ENCODE measurements around the gene HMGB2. TPM values are rescaled to one million over a fixed set of nuclear protein-coding genes. Genes with fewer than 3 reads are reported as not detected.

HMGB2 gene
- total RNA-seq, 1 experiment from 2014 or later, result 278 TPM

- no peaks in the 10 kb centered on the region for H3K9me3 ChIP-seq (ENCODE audit: control insufficient read depth, low read depth, low read length)
- Mint-ChIP-seq H3K36me3 (ENCODE audit: insufficient read depth in 1 of 3, low read depth in 3 of 3) (peaks cover 35 to 52% (median 47%) of the 10 kb centered on the region in 3 experiments), H3K9me3 (peaks cover 5 to 8% of the 10 kb centered on the region in 2 experiments; a peak in 3 of 5 replicates), H3K4me3 (peak overlapping the region; percentile 97), H3K27ac (peak overlapping the region; percentile 91 to 94 (median 93)), H3K27me3 (ENCODE audit: low read depth) (peaks cover 2% of the 10 kb centered on the region; the same call in 1 of the 2 replicates), H3K4me1 (peaks cover 28 to 35% of the 10 kb centered on the region in 2 experiments)
- H3K4ac ChIP-seq (ENCODE audit: low read depth, low read length), result no peak overlapping the region
- H4K20me1 ChIP-seq (ENCODE audit: control insufficient read depth, insufficient read depth, insufficient read length), result no peaks in the 10 kb centered on the region
- no peak overlapping the region for H2BK20ac ChIP-seq (ENCODE audit: low read depth, low read length, poor library complexity, severe bottlenecking)
- H4K91ac ChIP-seq (ENCODE audit: insufficient read length, low read depth, low read length), result no peak overlapping the region
- H2BK12ac ChIP-seq (ENCODE audit: insufficient read length, low read depth, low read length), result no peak overlapping the region
- peak overlapping the region; percentile 33 for H3K18ac ChIP-seq (ENCODE audit: insufficient read length, low read depth, low read length)
- no peak overlapping the region for H2BK5ac ChIP-seq (ENCODE audit: insufficient read length, low read length)
- TF ChIP-seq, protein P1, sequence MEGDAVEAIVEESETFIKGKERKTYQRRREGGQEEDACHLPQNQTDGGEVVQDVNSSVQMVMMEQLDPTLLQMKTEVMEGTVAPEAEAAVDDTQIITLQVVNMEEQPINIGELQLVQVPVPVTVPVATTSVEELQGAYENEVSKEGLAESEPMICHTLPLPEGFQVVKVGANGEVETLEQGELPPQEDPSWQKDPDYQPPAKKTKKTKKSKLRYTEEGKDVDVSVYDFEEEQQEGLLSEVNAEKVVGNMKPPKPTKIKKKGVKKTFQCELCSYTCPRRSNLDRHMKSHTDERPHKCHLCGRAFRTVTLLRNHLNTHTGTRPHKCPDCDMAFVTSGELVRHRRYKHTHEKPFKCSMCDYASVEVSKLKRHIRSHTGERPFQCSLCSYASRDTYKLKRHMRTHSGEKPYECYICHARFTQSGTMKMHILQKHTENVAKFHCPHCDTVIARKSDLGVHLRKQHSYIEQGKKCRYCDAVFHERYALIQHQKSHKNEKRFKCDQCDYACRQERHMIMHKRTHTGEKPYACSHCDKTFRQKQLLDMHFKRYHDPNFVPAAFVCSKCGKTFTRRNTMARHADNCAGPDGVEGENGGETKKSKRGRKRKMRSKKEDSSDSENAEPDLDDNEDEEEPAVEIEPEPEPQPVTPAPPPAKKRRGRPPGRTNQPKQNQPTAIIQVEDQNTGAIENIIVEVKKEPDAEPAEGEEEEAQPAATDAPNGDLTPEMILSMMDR (conservative IDR thresholded peaks at IDR 0.05), result no peak
- no peak overlapping the region for H3T11ph ChIP-seq (ENCODE audit: low read length)
- no peak overlapping the region for H3K23ac ChIP-seq (ENCODE audit: insufficient read length, low read depth, low read length)
- H3K23me2 ChIP-seq (ENCODE audit: insufficient read length, low read depth, low read length, poor library complexity, severe bottlenecking), result peaks cover 8% of the 10 kb centered on the region
- peak overlapping the region; percentile 98 for H3K4me2 ChIP-seq (ENCODE audit: insufficient read depth, insufficient read length, low read length)
- peaks cover 6% of the 10 kb centered on the region; the same call in 1 of the 2 replicates for H3K79me2 ChIP-seq (ENCODE audit: insufficient read depth, low read length)
- H4K5ac ChIP-seq (ENCODE audit: insufficient read length, low read depth, low read length), result no peak overlapping the region
- H3K27me3 ChIP-seq (ENCODE audit: insufficient read depth, low read length), result no peaks in the 10 kb centered on the region
- WGBS (ENCODE audit: extremely low coverage, insufficient read length, low lambda C conversion rate), result no CpG with 5 or more reads among the region's 21 CpGs
- no peak overlapping the region for H2AFZ ChIP-seq (ENCODE audit: low read length)
- no peaks in the 10 kb centered on the region for H3K79me1 ChIP-seq (ENCODE audit: insufficient read depth, low read depth, low read length, poor library complexity, severe bottlenecking)
- no peak overlapping the region for H2BK15ac ChIP-seq (ENCODE audit: low read depth, low read length)
- no peak overlapping the region for H2BK120ac ChIP-seq (ENCODE audit: low read depth, low read length, poor library complexity, severe bottlenecking)
- no peak overlapping the region for H4K8ac ChIP-seq (replicated peaks; ENCODE audit: insufficient read length, low read depth, low read length)
- no peak overlapping the region for H3K56ac ChIP-seq (ENCODE audit: insufficient read length, low read depth, low read length)
- H3K9ac ChIP-seq (ENCODE audit: extremely low read depth, insufficient read length, low read length), result peak overlapping the region; percentile 98
- H3K4me1 ChIP-seq (ENCODE audit: insufficient read depth, low read length), result no peaks in the 10 kb centered on the region
- no peak overlapping the region for H3K27ac ChIP-seq (ENCODE audit: insufficient read length, low read depth, low read length)
- H2AK5ac ChIP-seq (ENCODE audit: insufficient read length, low read length), result no peak overlapping the region
- peak overlapping the region; percentile 83 for H3K14ac ChIP-seq (ENCODE audit: insufficient read depth, low read length)
- no peak for DNase-seq
Observed at GRCh38 chr4:173332963-173333657, 1.0 kb downstream of the HMGB2 start.

Measured in H9 (cell line).